Stimulated activated CD4-positive, alpha-beta T cell treated with anti-CD3 and anti-CD28 coated beads, Interleukin-2, amount 100 ng/mL, for 48 hours (primary cell): Measurements from ENCODE around the gene DAPK1.

Source experiments
- DNase-seq, 2 donors: peaks; one replicate each; pipeline ENCODE4 v3.0.0-alpha.2; 2020

The DAPK1 gene

GRCh38 chr9:87618931-87619330 is 121.3 kb downstream of the DAPK1 start:
- DNase-seq = no peak

- no peak for DNase-seq
Observed at GRCh38 chr9:87619346-87619745, 121.7 kb downstream of the DAPK1 start.

- DNase-seq = no peak
Observed at GRCh38 chr9:87620731-87621322, 123.2 kb downstream of the DAPK1 start.

- no peak for DNase-seq
Observed at GRCh38 chr9:87622098-87622497, 124.4 kb downstream of the DAPK1 start.

- no peak for DNase-seq
Observed at GRCh38 chr9:87622923-87623322, 125.3 kb downstream of the DAPK1 start.

- no peak for DNase-seq
Observed at GRCh38 chr9:87628346-87628745, 130.7 kb downstream of the DAPK1 start.

- no peak for DNase-seq
Observed at GRCh38 chr9:87629104-87629503, 131.4 kb downstream of the DAPK1 start.

GRCh38 chr9:87630266-87630665 is 132.6 kb downstream of the DAPK1 start:
- DNase-seq = no peak

- DNase-seq = no peak
Observed at GRCh38 chr9:87630846-87631245, 133.2 kb downstream of the DAPK1 start.

- no peak for DNase-seq
Observed at GRCh38 chr9:87635656-87636501, 138.2 kb downstream of the DAPK1 start.

- no peak for DNase-seq
Observed at GRCh38 chr9:87638292-87638691, 140.6 kb downstream of the DAPK1 start.

GRCh38 chr9:87639949-87640348 is 142.3 kb downstream of the DAPK1 start:
- no peak for DNase-seq

GRCh38 chr9:87640385-87640795 is 142.7 kb downstream of the DAPK1 start:
- no peak for DNase-seq

- no peak for DNase-seq
Observed at GRCh38 chr9:87641067-87641466, 143.4 kb downstream of the DAPK1 start.

- DNase-seq = no peak
Observed at GRCh38 chr9:87642330-87643106, 144.9 kb downstream of the DAPK1 start.

GRCh38 chr9:87643107-87643650 is 145.5 kb downstream of the DAPK1 start:
- no peak for DNase-seq

GRCh38 chr9:87643778-87644570 is 146.3 kb downstream of the DAPK1 start:
- no peak for DNase-seq

GRCh38 chr9:87644659-87645058 is 147.0 kb downstream of the DAPK1 start:
- no peak for DNase-seq

GRCh38 chr9:87646546-87646945 is 148.9 kb downstream of the DAPK1 start:
- no peak for DNase-seq

GRCh38 chr9:87647114-87647513 is 149.4 kb downstream of the DAPK1 start:
- no peak for DNase-seq

- DNase-seq = no peak
Observed at GRCh38 chr9:87648606-87649005, 150.9 kb downstream of the DAPK1 start.

- DNase-seq = no peak
Observed at GRCh38 chr9:87650611-87651295, 153.1 kb downstream of the DAPK1 start.
